Endothelial cell of umbilical vein (primary cell): ENCODE data around the gene TTN.

Source experiments
- CTCF ChIP-seq, 2 donors: IDR thresholded peaks; 1 replicate in 1 of 2; 2 replicates in 1 of 2; pipeline ENCODE4 v1.5.1; 2011; ENCODE audit warnings: low read length in 2 of 2, mild to moderate bottlenecking in 2 of 2, moderate library complexity in 2 of 2, control low read depth in 1 of 2, inconsistent platforms in 1 of 2, low read depth in 1 of 2; ENCODE audit not compliant: insufficient read depth in 1 of 2; ENCODE audit errors: extremely low read depth in 1 of 2
- EZH2 ChIP-seq: IDR thresholded peaks from 2 replicates; pipeline ENCODE4 v1.6.1; 2012; ENCODE audit warnings: borderline replicate concordance, low read depth, mild to moderate bottlenecking, moderate library complexity, low read length, inconsistent platforms; ENCODE audit not compliant: severe bottlenecking
- POLR2AphosphoS5 ChIP-seq: IDR thresholded peaks from 2 replicates; pipeline ENCODE4 v1.6.1; 2012; ENCODE audit warnings: low read depth, mild to moderate bottlenecking, control low read depth, low read length, moderate library complexity; ENCODE audit not compliant: insufficient read depth

- TF ChIP-seq CTCF (IDR thresholded peaks at IDR 0.05; ENCODE audit: extremely low read depth in 1 of 2, insufficient read depth in 1 of 2, low read depth in 1 of 2, low read length in 2 of 2) (no peak), EZH2 (no peak), POLR2AphosphoS5 (no peak)
These were observed 239.0 kb downstream of the TTN start for GRCh38 chr2:178568227-178568626.
